Neural cell (in vitro differentiated cells): ENCODE measurements around the gene SYCN. TPM values are rescaled to one million over a fixed set of nuclear protein-coding genes. Genes with fewer than 3 reads are reported as not detected.

Experiments used
- H2AFZ ChIP-seq: fragments of 200-600, 300-800 bp; sonication (generic), shearing (Covaris generic); 2 replicates; pipeline ENCODE4 v1.6.0; 2014; ENCODE audit warnings: low read depth, mild to moderate bottlenecking, antibody characterized with exemption, low read length, moderate library complexity
- H3F3A ChIP-seq: fragments of 200-600 bp; shearing (Covaris generic); 2 replicates; pipeline ENCODE4 v1.6.1; 2016; ENCODE audit warnings: mild to moderate bottlenecking, moderate library complexity, mixed read lengths, antibody characterized with exemption, low read length; ENCODE audit not compliant: insufficient read depth, poor library complexity, severe bottlenecking
- H3K27ac ChIP-seq: fragments of 200-600, 300-800 bp; sonication (generic), shearing (Covaris generic); 2 replicates; pipeline ENCODE4 v1.5.1; 2014; ENCODE audit warnings: mild to moderate bottlenecking, low read length, moderate library complexity
- H3K27me3 ChIP-seq: fragments of 300-800, 200-600 bp; sonication (generic), shearing (Covaris generic); 2 replicates; pipeline ENCODE4 v1.6.0; 2014; ENCODE audit warnings: mild to moderate bottlenecking, low read depth, low read length, moderate library complexity; ENCODE audit not compliant: insufficient read depth
- H3K36me3 ChIP-seq: fragments of 300-800, 200-600 bp; sonication (generic), shearing (Covaris generic); 2 replicates; pipeline ENCODE4 v1.5.1; 2014; ENCODE audit warnings: mild to moderate bottlenecking, antibody characterized with exemption, low read length, moderate library complexity; ENCODE audit not compliant: insufficient read depth
- H3K4me2 ChIP-seq: fragments of 300-800, 200-600 bp; sonication (generic), shearing (Covaris generic); 2 replicates; pipeline ENCODE4 v1.6.0; 2014; ENCODE audit warnings: mild to moderate bottlenecking, low read length
- H3K4me3 ChIP-seq: fragments of 300-800, 200-600 bp; sonication (generic), shearing (Covaris generic); 2 replicates; pipeline ENCODE4 v1.5.1; 2014; ENCODE audit warnings: mild to moderate bottlenecking, low read length, moderate library complexity
- H3K79me2 ChIP-seq: fragments of 200-600 bp; shearing (Covaris generic); replicated peaks from 2 replicates; pipeline ENCODE4 v1.6.0; 2014; ENCODE audit warnings: mild to moderate bottlenecking, low read length, moderate library complexity; ENCODE audit not compliant: insufficient read depth
- H3K9ac ChIP-seq: fragments of 300-800, 200-600 bp; sonication (generic), shearing (Covaris generic); 2 replicates; pipeline ENCODE4 v1.6.1; 2016; ENCODE audit warnings: mild to moderate bottlenecking, low read length, mixed read lengths
- H3K9me2 ChIP-seq: fragments of 200-600 bp; shearing (Covaris generic); 2 replicates; pipeline ENCODE4 v1.6.1; 2016; ENCODE audit warnings: mild to moderate bottlenecking, low read length, mixed read lengths; ENCODE audit not compliant: insufficient read depth
- H3K9me3 ChIP-seq: fragments of 200-600, 300-800 bp; sonication (generic), shearing (Covaris generic); 2 replicates; pipeline ENCODE4 v1.6.1; 2016; ENCODE audit warnings: mild to moderate bottlenecking, mixed run types, low read length, moderate library complexity, mixed read lengths
- H4K20me1 ChIP-seq: fragments of 200-600 bp; shearing (Covaris generic); 2 replicates; pipeline ENCODE4 v1.6.1; 2016; ENCODE audit warnings: mild to moderate bottlenecking, mixed run types; ENCODE audit not compliant: insufficient read depth
- EP300 ChIP-seq: fragments of 450-650 bp; conservative IDR thresholded peaks from 2 replicates; pipeline ENCODE4 v1.6.1; 2014; ENCODE audit warnings: antibody characterized with exemption, mild to moderate bottlenecking, moderate library complexity; ENCODE audit not compliant: poor library complexity, severe bottlenecking
- EZH2 ChIP-seq: fragments of 200-600, 300-800 bp; shearing (Covaris generic), sonication (generic); IDR thresholded peaks from 2 replicates; pipeline ENCODE4 v1.6.1; 2014; ENCODE audit warnings: antibody characterized with exemption, low read length, borderline replicate concordance, mild to moderate bottlenecking; ENCODE audit not compliant: insufficient read depth, poor library complexity, severe bottlenecking
- MXI1 ChIP-seq: fragments of 450-650 bp; conservative IDR thresholded peaks from 2 replicates; pipeline ENCODE4 v1.6.1; 2014; ENCODE audit warnings: antibody characterized with exemption, mild to moderate bottlenecking; ENCODE audit not compliant: poor library complexity, severe bottlenecking
- POLR2AphosphoS5 ChIP-seq: IDR thresholded peaks from 2 replicates; pipeline ENCODE4 v1.6.1; 2012
- RAD21 ChIP-seq: fragments of 450-650 bp; conservative IDR thresholded peaks from 2 replicates; pipeline ENCODE4 v1.6.1; 2014; ENCODE audit warnings: antibody characterized with exemption, mild to moderate bottlenecking, moderate library complexity
- REST ChIP-seq: IDR thresholded peaks from 2 replicates; pipeline ENCODE4 v1.6.1; 2012; ENCODE audit warnings: borderline replicate concordance
- SMC3 ChIP-seq: fragments of 450-650 bp; conservative IDR thresholded peaks from 2 replicates; pipeline ENCODE4 v1.6.1; 2014; ENCODE audit warnings: antibody characterized with exemption, mild to moderate bottlenecking, moderate library complexity; ENCODE audit not compliant: poor library complexity
- TAF1 ChIP-seq: IDR thresholded peaks from 2 replicates; pipeline ENCODE4 v1.6.1; 2012; ENCODE audit warnings: low read depth
- polyA plus RNA-seq: library from polyadenylated mRNA; depleted of rRNA; stranded (reverse); fragments of >200 nt; gene quantifications from 2 replicates; pipeline ENCODE4 v1.2.3, GENCODE V29; 2014
- TF ChIP-seq, protein P1 (sequence below): fragments of 450-650 bp; IDR thresholded peaks from 2 replicates; pipeline ENCODE4 v1.5.1; 2014; ENCODE audit warnings: antibody characterized with exemption, mild to moderate bottlenecking, moderate library complexity; ENCODE audit not compliant: poor library complexity, severe bottlenecking

The SYCN gene
- polyA plus RNA-seq, 1 donor from 2014 or later: not detected

DNA sequence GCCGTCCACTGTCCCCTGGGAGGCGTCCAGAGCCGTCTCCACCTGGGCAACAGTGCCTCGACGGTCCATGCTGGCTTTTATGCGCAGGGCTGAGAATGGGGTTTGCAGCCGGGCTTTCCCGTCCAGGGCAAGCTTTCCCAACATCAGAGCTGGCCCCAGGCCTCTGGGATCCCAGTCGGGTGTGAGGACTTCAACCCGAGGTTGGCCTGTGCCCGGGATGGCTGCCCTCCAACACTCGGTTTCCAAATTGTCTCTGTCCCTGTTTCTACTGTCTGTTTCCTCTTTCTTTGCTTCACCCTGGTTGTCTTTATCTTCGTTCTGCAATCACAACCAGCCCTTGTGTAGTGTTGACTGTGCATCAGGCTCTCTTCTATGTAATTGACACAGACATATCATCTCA is 44.7 kb upstream of the SYCN start, which contains the start of gene IFNL4:
IFNL4 (minus strand) TSS at position 51 of the 400 bp plus-strand sequence.
- no peaks in the 10 kb centered on the region for H3K36me3 ChIP-seq
- H4K20me1 ChIP-seq: no peaks in the 10 kb centered on the region
- H3K27ac ChIP-seq: no peak within 1 kb of the TSS
- no peaks in the 10 kb centered on the region for H3K79me2 ChIP-seq
- H3K9me3 ChIP-seq: no peaks in the 10 kb centered on the region
- H3F3A ChIP-seq: no peaks in the 10 kb centered on the region
- H3K4me3 ChIP-seq: no peak within 1 kb of the TSS
- no peak within 1 kb of the TSS for H2AFZ ChIP-seq
- H3K4me2 ChIP-seq: no peak within 1 kb of the TSS
- no peak for TF ChIP-seq TAF1
- TF ChIP-seq RAD21: no peak
- no peak for TF ChIP-seq EZH2
- TF ChIP-seq POLR2AphosphoS5: no peak
- TF ChIP-seq SMC3: no peak
- no peak for TF ChIP-seq EP300
- TF ChIP-seq MXI1: no peak
- peaks cover 29% of the 10 kb centered on the region for H3K27me3 ChIP-seq
- no peak within 1 kb of the TSS for H3K9ac ChIP-seq
- H3K9me2 ChIP-seq: no peaks in the 10 kb centered on the region

DNA sequence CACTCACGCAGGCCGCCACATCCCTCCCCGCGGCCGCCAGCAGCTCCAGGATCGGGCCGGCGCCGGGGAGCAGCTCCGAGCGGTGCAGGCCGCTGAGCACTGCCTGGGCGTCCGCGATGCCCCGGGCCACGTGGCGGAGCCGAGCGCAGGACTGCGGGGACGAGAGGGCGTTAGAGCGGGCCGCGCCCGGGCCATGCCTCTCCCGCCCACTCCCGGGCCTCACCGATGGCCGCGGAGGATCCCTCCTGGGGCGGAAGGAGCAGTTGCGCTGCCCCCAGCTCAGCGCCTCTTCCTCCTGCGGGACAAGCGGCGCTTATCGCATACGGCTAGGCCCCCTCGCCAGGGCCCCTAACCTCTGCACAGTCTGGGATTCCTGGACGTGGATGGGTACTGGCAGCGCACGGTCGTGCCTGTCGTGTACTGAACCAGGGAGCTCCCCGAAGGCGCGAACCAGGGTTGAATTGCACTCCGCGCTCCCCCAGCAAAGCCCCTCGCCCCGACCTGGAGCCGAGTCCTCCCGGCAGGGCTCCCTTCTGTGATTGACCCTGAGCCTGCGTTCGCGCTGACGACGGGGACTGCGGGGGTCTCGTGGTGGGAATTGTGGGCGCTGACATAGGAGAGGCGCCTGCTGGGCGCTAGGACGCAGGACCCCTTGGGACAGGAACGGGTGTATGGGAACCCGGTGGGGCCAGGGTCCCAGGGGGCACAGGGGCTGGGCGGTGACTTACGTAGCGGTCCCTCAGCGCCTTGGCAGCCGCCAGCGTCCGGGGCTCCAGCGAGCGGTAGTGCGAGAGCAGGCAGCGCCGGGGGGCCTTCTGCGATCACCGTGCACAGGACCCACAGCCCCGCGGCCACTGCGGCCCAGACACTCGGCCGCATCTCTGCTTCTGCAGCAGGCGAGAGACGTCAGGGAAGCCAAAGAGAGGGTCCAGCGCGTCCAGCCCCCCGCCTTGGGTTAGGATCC is 43.9 kb upstream of the SYCN start:
- no peaks in the 10 kb centered on the region for H3F3A ChIP-seq
- peaks cover 29% of the 10 kb centered on the region for H3K27me3 ChIP-seq
- H3K9me3 ChIP-seq: no peaks in the 10 kb centered on the region
- H3K27ac ChIP-seq: no peak overlapping the region
- TF ChIP-seq, protein P1, sequence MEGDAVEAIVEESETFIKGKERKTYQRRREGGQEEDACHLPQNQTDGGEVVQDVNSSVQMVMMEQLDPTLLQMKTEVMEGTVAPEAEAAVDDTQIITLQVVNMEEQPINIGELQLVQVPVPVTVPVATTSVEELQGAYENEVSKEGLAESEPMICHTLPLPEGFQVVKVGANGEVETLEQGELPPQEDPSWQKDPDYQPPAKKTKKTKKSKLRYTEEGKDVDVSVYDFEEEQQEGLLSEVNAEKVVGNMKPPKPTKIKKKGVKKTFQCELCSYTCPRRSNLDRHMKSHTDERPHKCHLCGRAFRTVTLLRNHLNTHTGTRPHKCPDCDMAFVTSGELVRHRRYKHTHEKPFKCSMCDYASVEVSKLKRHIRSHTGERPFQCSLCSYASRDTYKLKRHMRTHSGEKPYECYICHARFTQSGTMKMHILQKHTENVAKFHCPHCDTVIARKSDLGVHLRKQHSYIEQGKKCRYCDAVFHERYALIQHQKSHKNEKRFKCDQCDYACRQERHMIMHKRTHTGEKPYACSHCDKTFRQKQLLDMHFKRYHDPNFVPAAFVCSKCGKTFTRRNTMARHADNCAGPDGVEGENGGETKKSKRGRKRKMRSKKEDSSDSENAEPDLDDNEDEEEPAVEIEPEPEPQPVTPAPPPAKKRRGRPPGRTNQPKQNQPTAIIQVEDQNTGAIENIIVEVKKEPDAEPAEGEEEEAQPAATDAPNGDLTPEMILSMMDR: no peak
- TF ChIP-seq EP300 (no peak), REST (no peak), TAF1 (no peak), EZH2 (peak; percentile 54), SMC3 (no peak)
- no peak overlapping the region for H3K9ac ChIP-seq
- H4K20me1 ChIP-seq: no peaks in the 10 kb centered on the region
- no peak overlapping the region for H2AFZ ChIP-seq
- H3K4me3 ChIP-seq: no peak overlapping the region
- no peak overlapping the region for H3K4me2 ChIP-seq
- no peaks in the 10 kb centered on the region for H3K36me3 ChIP-seq
- H3K9me2 ChIP-seq: no peaks in the 10 kb centered on the region
- no peaks in the 10 kb centered on the region for H3K79me2 ChIP-seq
